ENCODE measurements around the gene ZCCHC17.
A peak's percentile ranks its signal among the peaks of the same experiment; 100 is the strongest.

ZCCHC17 gene

DNA sequence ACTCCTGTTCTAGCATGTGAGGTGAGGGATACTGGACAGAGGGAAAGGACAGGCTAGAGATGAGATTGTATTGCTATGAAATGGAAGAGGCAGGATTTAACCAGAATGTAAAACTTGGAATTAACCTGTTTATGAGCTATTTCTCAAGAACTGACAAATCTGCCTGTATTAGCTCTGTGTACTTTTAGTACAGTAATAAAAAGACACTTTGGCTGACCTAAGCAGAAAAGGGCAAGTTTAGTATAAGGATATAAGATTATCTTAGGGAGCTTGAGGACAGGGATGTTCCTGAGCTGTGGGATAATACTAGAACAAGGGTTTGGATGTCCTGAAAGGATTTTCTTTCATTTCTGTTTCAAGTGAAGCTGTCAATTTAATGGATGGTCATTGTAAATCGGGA is 11.2 kb downstream of the ZCCHC17 start:
- DNase-seq, result no peak

DNA sequence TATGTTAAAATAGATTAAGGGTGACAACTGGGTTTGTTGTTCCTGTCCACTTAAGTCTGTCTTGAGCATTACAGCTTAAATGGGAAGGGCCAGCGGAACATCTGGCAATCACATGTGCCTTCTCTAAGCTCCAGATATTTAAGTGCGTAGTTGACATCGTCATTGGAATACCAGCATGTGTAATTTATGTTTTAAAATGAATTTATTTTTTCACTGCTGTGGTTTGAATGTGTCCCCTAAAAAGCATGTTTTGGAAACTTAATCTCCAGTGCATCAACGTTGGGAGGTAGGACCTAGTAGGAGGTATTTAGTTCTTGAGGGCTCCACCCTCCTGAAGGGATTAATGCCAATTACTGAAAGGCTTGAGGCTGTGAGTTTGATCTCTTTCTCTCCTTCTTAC is 13.4 kb downstream of the ZCCHC17 start:
- no peak for DNase-seq

DNA sequence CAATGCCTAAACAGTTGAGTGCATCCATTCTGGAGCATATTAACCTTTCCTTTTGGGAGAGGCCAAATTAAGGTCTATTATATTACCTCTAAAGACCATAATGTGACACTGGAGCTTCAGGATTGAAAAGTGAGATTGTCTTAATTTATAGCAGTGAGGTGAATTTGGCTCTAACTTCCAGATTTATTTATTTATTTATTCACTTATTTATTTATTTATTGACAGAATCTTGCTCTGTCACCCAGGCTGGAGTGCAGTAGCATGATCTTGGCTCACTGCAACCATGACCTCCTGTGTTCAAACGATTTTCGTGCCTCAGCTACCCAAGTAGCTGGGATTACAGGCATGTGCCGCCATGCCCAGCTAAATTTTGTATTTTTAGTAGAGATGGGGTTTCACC is 19.1 kb downstream of the ZCCHC17 start:
- DNase-seq, result no peak

DNA sequence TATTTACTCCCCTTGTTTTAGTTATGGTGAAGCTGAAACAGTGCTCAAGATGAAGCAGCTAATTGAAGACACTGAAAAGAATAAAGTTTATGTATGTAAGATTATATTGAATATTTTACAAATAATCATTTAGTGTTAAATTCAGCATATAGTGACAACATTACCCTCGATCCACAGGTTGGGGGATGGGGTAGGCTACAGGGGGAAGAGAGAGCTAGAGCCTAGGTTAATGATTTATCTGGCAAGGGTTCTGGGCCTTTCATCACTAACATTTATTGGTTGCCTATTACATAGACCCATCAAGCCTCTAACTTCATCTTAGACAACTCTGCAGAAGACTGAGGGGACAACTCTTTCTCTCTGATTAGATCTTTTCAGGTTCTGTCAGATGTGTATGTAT is 21.3 kb downstream of the ZCCHC17 start:
- no peak for DNase-seq

DNA sequence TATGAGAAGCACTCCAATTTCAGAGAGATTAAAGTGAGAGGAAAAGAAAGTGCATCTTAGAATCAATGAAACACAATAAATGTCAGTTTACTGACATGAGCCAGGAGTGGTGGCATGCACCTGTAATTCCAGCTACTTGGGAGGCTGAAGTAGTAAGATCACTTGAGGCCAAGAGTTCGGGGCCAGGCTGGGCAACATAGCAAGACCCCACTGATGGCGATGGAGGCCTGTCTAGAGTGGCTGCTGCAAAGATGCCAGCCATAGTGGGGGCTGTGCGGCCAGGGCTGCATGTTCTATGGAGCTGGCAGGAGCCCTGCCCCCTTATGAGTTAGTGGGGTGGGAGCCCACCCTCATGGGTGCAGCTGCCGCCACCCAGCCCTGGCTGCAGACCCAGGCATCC is 27.3 kb downstream of the ZCCHC17 start:
- DNase-seq, result no peak

DNA sequence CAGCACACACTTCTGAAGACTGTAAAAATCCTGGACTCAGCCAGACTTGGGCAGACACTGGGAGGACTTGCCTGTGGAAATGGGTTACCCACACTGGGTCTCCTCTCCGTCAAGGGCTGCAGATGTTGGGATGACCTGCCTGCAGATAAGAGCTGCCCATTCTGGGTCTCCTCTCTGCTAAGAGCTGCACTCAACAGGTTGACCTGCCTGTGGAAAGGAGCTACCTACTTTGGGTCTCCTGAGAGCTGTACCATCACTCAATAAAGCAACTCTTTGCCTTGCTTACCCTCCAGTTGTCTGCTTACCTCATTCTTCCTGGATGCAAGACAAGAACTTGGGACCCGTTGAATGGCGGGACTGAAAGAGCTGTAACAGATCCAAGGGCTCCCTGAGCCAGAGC is 28.2 kb downstream of the ZCCHC17 start:
- DNase-seq, result no peak

DNA sequence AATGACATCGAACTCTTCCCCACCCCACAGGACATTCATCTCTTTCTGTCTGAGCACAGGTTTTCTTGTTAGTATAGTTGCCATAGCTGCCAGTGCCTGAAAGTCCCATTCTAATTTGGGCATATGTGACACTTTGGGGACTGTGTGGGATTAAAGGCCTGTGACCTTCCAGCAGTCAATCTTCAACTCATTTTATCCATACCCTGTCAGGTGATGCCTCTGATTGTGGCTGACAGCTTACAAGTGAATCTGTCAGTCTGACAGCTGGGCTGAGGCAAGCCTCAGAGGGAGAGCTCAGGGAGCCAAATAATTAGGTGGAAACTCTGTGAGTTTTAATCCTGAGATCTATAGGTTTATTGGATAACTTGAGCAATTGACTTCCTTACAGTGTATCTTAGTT is 29.6 kb downstream of the ZCCHC17 start:
- no peak for DNase-seq

DNA sequence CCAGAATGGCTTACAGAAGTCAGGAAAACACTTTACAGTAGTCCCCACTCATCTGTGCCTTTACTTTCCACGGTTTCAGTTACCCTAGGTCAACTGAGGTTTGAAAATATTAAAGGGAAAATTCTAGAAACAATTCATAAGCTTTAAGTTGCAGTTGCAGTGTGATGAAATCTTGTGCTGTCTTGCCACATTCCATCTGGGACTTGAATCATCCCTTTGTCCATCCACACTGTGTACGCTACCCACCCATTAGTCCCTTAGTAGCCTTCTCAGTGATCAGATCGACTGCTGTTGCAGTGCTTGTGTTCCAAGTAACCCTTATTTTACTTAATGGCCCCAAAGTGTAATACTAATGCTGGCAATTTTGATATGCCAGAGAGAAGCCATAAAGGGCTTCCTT is 30.5 kb downstream of the ZCCHC17 start:
- no peak for DNase-seq

DNA sequence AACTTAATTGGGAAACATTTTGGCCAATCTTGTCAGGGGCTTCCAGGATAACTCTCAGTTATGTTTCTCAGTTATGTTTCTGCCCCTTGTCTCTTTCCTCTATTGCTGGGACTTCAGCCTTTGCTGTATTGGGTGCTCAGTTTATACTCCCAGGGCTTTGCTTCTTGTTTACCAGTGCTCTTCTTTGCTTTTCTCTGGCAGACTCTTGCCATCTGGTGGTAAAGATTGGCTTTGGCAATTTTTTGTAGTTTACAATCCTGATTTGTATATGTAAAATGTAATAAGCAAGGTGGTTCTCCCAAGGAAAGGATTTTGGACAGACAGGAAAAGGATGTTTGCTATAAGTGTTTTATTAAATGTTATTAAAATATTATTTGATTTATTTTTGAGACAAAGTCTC is 38.2 kb downstream of the ZCCHC17 start:
- peak; percentile 81 for DNase-seq

DNA sequence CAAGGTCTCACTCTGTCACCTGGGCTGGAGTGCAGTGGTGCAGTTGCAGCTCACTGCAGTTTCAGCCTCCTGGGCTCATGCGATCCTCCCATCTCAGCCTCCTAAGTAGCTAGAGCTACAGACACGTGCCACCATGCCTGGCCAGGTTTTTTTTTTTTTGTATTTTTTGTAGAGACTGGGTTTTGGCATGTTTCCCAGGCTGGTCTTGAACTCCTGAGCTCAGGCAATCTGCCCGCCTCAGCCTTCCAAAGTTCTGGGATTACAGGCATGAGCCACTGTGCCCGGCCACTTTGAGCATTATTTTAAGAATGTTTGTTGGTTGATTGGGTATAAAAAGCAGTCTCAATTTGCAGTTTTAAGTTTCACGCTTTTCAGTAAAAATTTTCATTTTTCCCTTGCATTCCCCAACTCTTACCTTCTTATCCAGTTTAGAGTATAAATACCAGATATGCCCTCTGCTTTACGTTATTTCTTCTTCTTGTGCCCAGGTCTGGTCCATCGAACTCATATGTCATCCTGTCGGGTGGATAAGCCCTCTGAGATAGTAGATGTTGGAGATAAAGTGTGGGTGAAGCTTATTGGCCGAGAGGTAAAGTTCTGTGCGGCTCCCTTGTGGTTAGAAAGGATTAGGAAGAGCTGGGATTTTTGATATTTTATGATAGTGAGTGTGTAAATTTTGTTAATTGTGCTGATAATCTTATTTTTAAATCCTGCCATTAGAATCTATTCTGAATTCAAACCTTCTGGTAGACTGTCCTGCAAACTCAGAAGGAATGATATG is 40.0 kb downstream of the ZCCHC17 start:
- DNase-seq, result no peak

DNA sequence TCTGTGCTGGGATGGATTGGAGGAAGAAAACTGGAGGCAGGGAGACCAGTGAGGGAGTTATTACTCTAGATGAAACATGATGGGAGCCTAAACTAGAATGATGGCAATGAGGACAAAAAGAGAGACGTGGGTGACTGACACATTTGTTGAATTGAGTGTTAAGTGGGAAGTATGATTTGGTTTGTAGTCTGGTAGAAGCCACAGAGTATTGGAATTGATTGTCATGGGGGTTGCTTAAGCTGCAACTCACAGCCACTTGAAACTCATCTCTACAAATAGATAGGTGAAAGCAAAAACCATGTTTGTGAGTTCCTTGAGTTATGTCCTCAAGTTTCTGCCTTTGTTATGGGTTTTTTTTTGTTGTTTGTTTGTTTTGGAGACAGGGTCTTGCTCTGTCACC is 47.7 kb downstream of the ZCCHC17 start:
- DNase-seq, result no peak

DNA sequence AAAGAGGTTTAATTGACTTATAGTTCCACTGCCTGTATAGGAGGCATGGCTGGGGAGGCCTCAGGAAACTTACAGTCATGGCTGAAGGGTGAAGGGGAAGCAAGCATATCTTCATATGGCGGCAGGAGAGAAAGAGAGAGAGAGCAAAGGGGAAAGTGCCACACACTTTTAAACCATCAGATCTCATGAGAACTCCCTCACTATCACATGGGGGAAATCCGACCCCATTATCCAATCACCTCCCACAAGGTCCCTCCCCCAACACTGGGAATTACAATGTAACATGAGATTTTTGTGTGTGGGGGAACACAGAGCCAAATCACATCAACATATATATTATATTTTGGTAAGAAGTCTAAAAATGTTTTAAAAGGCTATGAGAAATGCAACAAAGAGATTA is 48.8 kb downstream of the ZCCHC17 start:
- DNase-seq, result no peak

DNA sequence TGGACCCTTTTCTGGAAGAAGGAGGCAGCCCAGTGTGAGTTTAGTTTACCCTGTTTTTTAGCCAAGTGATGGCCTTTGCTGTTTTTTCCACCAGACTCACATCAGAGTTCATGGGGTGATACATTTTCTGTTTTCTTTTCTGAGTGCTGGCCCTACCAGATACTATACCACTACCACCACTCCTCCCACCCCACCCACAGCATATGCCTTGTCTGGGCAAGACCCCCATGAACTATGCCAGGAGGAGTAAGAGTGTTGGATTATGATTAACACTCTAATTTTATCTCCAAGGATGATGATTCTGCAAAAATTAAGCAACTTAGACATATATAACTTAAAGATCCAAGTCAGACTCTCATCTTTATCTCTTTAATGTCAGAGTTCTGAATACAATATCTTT is 50.0 kb downstream of the ZCCHC17 start:
- DNase-seq, result no peak

DNA sequence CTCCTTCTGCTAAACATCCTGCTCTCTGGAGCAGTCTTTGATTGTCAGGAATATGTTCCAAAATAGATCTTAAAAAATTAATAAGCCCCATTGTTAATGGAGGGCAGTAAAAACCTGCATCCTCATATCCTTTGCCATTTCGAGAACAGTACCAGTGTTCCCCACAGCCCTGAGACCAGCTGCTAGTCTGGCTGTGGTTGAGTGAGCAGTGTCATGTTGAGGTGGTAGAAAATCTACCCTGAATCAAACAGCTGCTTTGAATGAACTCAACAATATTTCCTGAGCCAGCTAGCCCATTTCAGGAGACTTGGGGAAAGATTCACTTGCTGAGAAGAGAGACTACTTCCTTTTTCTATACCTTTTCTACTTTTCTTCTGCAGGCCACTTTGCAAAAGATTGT is 51.6 kb downstream of the ZCCHC17 start:
- no peak for DNase-seq

DNA sequence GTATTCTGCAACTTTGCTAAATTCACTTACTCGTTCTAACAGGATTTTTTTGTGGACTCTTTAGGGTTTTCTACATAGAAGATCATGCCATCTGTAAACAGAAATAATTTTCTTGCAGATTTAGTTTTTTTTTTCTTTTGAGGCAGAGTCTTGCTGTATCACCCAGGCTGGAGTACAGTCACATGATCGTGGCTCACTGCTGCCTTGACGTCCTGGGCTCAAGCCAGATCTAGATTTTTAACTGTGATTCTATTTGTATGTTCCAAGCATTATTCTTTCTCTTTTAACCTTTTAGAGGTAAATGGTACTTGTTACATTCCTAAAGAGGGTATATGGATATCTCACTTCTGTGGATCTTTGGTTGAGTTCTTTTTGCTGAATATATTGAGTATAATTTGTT is 57.5 kb downstream of the ZCCHC17 start:
- DNase-seq, result no peak

DNA sequence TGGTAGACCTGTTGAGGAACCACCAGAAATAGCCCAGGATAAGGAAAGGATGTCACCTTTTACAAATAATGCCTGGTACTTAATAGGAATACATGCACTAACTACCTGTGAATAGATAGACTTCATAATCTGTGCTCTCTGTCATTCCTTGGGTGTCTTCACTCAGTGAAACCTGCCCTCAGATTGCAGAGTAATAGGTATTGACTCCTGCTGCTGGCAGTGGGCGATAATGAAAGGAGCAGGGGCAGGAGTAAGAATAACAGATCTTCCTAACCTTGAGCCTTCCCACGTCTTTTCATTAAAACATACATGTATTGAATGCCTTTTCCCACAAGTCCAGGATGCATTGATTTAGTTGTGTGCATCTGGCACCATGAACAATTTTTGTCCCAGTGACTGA is 59.6 kb downstream of the ZCCHC17 start:
- no peak for DNase-seq

DNA sequence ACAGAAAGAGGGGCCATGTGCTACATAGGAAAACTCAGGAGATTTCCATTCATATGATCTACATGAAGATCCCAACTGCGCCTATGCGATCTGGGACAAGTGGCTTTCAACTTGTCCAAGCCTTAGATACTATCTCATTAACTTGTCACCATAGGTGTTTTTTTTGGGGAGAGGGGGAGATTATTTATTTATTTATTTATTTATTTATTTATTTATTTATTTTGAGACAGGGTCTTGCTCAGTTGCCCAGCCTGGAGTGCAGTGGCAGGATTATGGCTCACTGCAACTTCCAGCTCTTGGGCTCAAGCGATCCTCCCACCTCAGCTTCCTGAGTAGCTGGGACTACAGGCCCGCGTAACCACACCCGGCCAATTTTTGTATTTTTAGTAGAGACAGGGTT is 64.8 kb downstream of the ZCCHC17 start:
- no peak for DNase-seq

DNA sequence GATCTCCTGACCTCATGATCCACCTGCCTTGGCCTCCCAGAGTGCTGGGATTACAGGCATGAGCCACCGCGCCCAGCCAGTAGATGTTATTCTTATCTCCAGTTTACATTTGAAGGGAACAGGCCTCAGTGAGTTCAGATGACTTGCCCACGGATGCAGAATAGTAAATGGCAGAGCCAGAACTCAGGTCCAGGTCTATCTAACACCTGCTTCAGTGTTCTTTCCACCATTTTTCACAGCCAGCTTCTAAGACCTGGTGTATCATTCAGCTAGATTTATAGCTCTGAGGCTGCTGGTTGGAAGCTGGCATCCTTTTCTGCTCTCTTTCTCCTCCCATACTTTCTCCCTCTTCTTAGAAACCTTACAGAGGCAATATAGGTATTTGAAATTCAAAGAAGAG is 65.2 kb downstream of the ZCCHC17 start:
- no peak for DNase-seq

DNA sequence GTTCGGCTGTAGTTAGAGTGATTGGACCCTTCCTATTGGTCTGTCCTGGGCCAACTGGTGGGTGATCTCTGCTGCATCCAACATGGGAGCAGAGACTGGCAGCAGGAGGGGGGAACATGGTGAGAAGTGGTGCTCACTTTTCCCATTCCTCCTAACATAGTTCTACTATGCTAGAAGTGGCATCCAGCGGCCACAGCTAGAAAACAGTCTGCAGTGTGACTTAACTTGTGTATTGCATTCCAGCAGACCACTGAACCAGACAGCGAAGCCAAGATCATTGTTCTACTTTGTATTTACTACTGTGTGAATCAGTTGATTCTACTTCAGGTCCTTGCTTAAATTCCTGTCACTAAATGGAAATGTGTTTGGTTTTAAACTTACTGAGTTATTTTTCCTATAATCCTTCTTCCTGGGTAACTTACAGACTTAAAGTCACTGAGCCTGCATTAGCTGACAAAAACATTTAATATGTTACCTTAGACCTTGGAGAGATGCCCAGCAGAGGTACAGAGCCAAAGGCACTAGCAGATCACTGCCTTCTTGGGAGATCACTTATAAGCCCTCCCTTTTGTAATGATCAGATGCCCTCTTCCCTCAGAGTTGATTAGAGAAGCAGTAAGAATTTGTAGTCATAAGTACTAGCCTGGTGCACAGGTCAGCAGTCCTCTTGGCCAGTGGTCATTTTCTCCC is 67.9 kb downstream of the ZCCHC17 start:
- DNase-seq, result no peak

DNA sequence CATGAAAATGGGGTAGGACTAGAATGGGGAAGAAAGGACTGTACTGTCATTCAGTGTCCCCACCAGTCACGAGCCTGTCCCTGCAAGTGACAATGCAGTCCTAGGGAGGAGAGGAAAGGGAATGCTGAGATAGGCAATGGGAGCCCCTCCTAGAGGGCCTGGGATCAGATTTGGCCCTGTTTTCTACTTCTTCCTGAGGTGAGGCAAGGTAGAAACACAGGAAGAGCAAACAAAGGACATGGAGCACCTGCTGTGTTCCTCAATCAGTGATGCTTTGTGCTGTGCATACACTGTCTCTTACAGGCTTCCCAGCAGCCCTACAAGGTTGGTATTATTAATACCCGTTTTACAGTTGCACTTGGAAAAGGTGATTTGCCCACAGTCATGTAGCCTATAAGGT is 70.0 kb downstream of the ZCCHC17 start:
- DNase-seq, result peak; percentile 95

DNA sequence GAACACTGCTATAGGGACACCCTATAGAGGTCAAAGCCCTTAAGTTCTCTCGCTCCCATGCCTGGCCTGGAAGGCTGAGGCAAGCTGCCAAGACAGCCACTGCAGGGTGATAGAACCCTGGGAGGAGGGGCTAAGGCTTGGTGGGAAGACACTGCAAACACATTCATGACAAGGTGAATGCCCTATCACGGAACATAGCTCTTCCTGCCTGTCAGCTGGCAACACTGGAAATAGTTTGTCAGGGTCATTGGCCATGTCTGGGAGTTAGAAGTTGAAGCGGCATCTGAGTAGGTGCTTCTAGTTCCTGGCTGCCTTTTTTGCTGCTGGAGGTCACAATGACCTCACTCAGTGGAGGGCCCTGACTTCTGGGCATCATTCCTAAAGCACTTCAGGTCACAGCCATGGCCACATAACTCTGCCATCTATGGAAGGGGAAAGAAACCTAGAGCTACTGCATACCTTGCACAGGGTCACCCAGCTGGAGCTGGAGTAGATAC is 71.8 kb downstream of the ZCCHC17 start:
- peak; percentile 64 for DNase-seq

DNA sequence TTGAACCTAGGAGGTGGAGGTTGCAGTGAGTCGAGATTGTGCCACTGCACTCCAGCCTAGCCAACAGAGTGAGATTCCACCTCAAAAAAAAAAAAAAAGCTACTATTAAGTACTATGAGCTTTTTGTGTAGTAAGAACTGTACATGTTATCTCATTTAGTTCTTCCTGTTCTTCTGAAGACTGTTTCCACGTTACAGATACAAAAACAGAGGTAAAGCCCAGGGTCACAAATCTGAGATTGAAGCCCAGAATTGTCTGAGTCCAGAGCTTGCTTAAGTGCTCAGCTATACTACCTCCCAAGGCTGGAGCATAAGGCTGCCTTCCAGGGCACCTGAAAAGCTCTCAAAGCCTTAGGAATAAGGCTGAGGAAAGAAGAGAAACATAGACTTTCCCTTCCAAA is 73.2 kb downstream of the ZCCHC17 start:
- DNase-seq, result no peak

DNA sequence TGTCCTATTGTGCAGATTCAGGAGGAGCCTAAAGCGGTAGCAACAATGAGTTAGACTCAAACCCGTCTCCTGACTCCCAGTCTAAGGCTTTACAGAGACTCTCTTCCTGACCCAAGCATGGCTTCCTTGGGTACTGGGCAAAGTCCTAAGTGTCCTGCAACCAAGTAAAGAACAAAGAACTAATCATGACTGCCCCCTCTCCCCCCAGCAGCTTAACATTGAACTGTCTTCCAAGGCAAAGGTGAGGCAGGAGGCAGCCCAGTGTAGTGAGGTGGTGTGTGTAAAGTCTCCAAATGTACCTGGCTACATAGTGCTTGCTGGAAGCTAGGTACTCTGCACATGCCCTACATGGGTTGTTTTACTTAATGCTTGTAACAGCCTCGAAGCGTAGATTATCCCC is 73.7 kb downstream of the ZCCHC17 start:
- DNase-seq, result no peak

DNA sequence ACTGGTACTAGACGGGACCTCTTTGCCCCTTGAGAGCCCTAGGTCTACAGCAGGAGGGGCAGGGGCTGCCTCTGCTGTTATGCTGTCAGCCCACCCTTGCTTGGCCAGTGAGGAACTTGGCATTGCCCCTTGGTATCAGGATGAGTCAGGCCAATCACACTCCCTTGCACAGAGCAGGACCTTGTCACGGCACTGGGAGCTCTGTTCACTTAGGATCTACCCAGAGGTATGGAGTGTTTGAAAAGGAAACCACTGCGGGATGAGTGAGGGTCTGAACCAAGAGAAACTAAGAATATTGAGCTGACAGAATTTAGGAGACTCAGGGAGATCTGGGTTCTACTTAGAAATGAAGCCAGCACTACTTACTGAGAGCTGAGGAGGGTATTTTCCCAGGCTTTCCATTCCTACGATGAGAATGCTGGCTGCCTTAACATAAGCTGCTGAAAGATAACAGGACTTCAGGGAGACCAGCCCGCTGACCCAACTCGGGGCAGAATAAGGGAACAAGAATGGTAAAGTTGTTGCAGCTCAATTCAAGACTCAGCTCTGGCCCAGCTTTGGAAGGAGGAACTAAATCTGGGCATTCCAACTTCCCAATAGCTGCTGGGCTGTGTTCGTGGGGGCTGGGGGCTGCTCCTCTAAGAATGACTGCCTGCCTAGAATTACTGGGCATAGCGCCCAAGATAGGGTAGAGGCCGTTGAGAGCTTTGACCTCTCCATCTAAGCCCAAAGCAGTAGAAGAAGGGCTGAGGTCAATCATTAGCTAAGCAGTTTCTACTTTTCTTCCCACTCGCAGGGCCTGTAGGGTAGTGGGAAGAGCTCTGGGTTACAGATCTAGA is 74.5 kb downstream of the ZCCHC17 start:
- no peak for DNase-seq
